ENCODE data around the gene C5orf15.
"Not testable (repeated sequence)": the region's sequence is repeated elsewhere in the genome, so short reads cannot be mapped to it uniquely, and the experiment has no call there.

Gene C5orf15

GRCh38 chr5:133962801-133963476, 5.5 kb downstream of the C5orf15 start:
- DNase-seq (ENCODE audit: low spot score): peak; percentile 52

DNA sequence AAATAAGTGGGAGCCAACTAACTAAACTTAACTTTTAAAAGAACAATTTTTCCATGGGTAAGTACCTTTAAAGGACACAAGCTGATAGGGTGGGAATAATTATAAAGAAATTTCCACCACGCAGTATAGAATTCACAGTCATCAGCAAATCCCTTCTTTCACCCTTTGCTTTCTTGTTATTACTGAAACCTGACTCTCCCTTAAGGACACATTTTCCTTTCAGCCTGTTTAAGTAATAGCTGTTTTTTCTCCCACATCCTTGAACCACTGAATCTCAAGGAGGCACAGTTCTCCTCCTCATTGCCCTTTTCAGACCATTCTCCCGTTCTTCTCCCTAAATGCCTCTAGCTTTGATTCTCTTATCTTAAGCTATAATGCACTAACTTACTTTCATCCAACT, 6.3 kb downstream of the C5orf15 start:
- no peak for DNase-seq (ENCODE audit: low spot score)

- DNase-seq (ENCODE audit: low spot score): no peak
Observed at GRCh38 chr5:133959643-133960042, 8.8 kb downstream of the C5orf15 start.

- DNase-seq (ENCODE audit: low spot score): no peak
Observed at GRCh38 chr5:133957591-133957990, 10.8 kb downstream of the C5orf15 start.

DNA sequence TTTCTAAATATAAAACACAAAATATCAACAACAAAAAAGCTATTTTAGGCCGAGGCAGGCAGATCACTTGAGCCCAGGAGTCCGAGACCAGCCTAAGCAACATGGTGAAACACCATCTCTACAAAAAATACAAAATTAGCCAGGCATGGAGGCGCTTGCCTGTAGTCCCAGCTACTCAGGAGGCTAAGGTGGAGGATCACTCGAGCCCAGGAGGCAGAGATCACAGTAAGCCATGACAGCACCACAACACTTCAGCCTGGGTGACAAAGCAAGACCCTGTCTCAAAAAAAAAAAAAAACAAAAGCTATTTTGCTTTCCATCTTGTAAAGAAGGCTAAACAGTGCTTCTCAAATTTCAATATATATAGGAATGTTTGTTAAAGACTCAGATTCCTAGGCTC, 11.3 kb downstream of the C5orf15 start:
- no peak for DNase-seq (ENCODE audit: low spot score)

- DNase-seq (ENCODE audit: low spot score): not testable (repeated sequence)
Observed at GRCh38 chr5:133956196-133956595, 12.2 kb downstream of the C5orf15 start.

GRCh38 chr5:133953568-133954145, 14.8 kb downstream of the C5orf15 start:
- DNase-seq (ENCODE audit: low spot score): no peak

- peak; percentile 88 for DNase-seq (ENCODE audit: low spot score)
Observed at GRCh38 chr5:133952729-133953567, 15.5 kb downstream of the C5orf15 start.

- no peak for DNase-seq (ENCODE audit: low spot score)
Observed at GRCh38 chr5:133950821-133951612, 17.4 kb downstream of the C5orf15 start.

DNA sequence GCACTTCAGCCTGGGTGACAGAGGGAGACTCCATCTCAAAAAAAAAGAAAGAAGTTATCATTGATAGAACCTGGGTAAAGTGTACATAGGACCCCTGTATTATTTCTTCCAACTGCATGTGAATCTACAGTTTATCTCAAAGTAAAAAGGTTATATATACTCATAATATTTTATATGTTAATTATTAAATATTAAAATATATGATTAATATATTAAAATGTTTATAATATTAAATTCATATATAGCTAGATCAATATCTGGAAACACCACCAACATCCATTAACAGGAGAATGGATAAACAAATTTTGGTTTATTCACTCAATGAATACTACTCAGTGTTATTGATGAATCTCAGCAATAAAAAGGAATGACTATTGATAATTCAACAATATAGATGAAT, 19.7 kb downstream of the C5orf15 start:
- no peak for DNase-seq (ENCODE audit: low spot score)

GRCh38 chr5:133947431-133947841, 21.0 kb downstream of the C5orf15 start:
- no peak for DNase-seq (ENCODE audit: low spot score)

GRCh38 chr5:133945568-133945967, 22.9 kb downstream of the C5orf15 start:
- no peak for DNase-seq (ENCODE audit: low spot score)

- peak; percentile 63 for DNase-seq (ENCODE audit: low spot score)
Observed at GRCh38 chr5:133944263-133945185, 23.9 kb downstream of the C5orf15 start.

DNA sequence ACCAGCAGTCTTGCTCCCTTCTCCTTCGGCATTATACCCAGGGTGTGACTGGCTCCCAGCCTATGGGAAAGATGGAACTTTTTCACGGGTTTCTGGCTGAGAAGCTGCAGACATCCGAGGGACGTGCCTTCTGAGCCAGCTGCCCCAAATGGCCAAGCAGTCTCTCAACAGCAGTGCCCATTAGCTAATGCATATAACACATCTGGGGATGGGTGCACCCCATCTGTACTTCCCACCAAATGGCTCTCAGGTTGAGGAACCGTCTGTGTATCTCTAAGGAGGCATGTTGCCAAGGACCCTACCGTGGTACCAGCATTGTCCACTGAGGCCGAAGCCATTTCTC, 25.0 kb downstream of the C5orf15 start:
- no peak for DNase-seq (ENCODE audit: low spot score)

DNA sequence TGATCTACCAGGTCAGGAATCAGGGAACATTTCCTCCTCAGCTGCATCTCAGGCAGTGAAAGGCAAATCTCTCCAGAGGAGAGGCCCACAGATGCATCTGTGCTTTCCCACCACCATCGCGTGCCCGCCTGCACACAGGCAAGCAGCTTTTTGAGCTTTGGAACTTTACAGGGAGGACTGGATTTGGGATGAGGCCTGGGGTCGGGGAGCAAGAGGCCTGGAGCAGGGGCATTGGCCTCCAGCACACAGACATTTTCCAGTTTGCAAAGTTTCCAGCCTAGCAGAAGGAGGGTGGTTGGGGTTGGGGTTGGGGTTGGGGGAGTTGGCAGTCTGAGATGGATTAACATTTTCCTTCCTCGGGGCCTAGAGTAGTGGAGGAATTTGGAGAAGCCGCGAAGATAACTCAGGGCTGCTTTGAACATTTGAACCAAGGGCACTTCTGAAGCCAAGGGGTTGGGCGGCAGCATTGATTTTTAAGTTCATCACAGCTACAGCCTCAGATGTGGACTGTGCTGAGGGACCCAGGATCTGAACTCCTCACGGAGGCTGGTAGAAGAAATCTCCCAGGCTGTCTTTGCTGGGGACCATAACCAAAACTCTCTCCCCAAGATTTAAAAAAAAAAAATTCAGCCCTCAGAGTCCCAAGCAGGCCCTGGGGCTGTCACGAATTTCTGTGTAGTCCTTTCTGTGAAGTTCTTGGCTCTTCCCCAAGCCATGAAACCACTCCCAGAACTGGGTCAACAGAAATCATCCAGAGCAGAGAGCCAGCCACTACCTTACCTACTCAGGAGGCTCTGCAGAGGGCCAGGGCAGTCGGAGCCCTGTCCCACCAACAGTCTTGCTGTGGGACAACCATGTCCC, 25.6 kb downstream of the C5orf15 start:
- no peak for DNase-seq (ENCODE audit: low spot score)

- DNase-seq (ENCODE audit: low spot score): no peak
Observed at GRCh38 chr5:133941456-133942196, 26.8 kb downstream of the C5orf15 start.

GRCh38 chr5:133939668-133940067, 28.8 kb downstream of the C5orf15 start:
- DNase-seq (ENCODE audit: low spot score): no peak

GRCh38 chr5:133938929-133939328, 29.5 kb downstream of the C5orf15 start:
- DNase-seq (ENCODE audit: low spot score): no peak

DNA sequence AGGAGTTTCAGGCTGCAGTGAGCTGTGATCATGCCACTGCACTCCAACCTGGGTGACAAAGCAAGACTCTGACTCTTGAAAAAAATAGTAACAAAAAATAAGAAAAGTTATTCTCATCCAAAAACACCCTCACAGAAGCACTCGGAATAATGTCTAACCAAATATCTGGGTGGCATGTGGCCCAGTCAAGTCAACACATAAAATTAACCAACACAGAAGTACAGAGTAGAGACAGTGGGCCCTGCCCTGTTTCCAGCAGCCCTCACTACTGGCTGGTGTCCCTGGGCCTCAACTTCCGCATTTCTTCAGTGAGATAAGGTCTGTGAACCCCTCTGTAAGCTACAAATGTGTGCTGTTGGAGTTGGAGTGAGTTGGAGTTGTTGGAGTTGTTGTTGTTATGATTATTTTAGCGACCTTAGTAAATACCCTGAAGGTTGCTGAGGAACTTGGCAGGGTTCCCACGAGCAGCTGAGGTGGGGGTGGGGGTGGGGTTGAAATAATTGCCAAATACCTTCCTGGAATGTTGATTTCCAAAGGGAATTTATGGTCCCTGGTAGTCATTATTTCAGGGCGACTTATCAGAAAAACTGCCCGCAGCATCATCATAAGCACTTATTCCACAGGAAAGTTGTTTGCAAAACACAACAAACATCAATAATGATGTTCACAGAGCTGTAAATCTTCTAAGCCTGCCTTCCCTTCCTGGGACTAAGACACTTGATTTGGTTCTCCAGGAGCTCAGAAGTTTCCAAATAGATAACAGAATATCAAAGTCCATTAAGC, 30.2 kb downstream of the C5orf15 start:
- no peak for DNase-seq (ENCODE audit: low spot score)

Measured in GM03348 (cell line).